Tibial artery (tissue), 4 donors: ENCODE measurements around the gene TDRD9.
"Not testable (repeated sequence)": the region's sequence is repeated elsewhere in the genome, so short reads cannot be mapped to it uniquely, and the experiment has no call there.

Experiments used
- DNase-seq, 2 donors: peaks; one replicate each; pipeline ENCODE4 v3.0.0-alpha.2; 2019
- H3K27ac ChIP-seq, 2 donors: fragments of 200-600 bp; sonication (generic) in 1 of 2; 1 replicate in 1 of 2; 2 replicates in 1 of 2; pipeline ENCODE4 v1.5.1; 2018 to 2019; ENCODE audit warnings: mild to moderate bottlenecking in 1 of 2
- H3K27me3 ChIP-seq, 2 donors: fragments of 200-600 bp; sonication (generic) in 1 of 2; one replicate each; pipeline versions ENCODE4 v1.5.1 to v1.6.0; 2016 to 2019
- H3K36me3 ChIP-seq, 3 donors: fragments of 200-600 bp; sonication (generic) in 2 of 3; one replicate each; pipeline ENCODE4 v1.5.1; 2016 to 2019; ENCODE audit warnings: mild to moderate bottlenecking in 2 of 3
- H3K4me1 ChIP-seq, 4 donors: fragments of 200-600 bp; sonication (generic) in 2 of 4; 1 replicate in 3 of 4; 2 replicates in 1 of 4; pipeline ENCODE4 v1.5.1; 2016 to 2019
- H3K4me3 ChIP-seq, 2 donors: fragments of 200-600 bp; sonication (generic) in 1 of 2; 1 replicate in 1 of 2; 2 replicates in 1 of 2; pipeline ENCODE4 v1.5.1; 2018 to 2019; ENCODE audit warnings: mild to moderate bottlenecking in 2 of 2
- H3K9me3 ChIP-seq, 3 donors: fragments of 200-600 bp; sonication (generic) in 1 of 3; one replicate each; pipeline ENCODE4 v1.5.1; 2016 to 2019
- CTCF ChIP-seq, 2 experiments: fragments of 200-600 bp in 1 of 2; fragments of 450-650 bp in 1 of 2; IDR thresholded peaks; one replicate each; pipeline ENCODE4 v1.5.1; 2017 to 2019; ENCODE audit warnings: antibody characterized with exemption in 2 of 2, mild to moderate bottlenecking in 1 of 2, moderate library complexity in 1 of 2
- intact Hi-C: fragments of 100-400 bp; cut with DNase I; formaldehyde crosslinking; loops from one replicate; pipeline ENCODE4 v1.15.0; 2023; ENCODE audit warnings: low total_unique reads

TDRD9 gene

DNA sequence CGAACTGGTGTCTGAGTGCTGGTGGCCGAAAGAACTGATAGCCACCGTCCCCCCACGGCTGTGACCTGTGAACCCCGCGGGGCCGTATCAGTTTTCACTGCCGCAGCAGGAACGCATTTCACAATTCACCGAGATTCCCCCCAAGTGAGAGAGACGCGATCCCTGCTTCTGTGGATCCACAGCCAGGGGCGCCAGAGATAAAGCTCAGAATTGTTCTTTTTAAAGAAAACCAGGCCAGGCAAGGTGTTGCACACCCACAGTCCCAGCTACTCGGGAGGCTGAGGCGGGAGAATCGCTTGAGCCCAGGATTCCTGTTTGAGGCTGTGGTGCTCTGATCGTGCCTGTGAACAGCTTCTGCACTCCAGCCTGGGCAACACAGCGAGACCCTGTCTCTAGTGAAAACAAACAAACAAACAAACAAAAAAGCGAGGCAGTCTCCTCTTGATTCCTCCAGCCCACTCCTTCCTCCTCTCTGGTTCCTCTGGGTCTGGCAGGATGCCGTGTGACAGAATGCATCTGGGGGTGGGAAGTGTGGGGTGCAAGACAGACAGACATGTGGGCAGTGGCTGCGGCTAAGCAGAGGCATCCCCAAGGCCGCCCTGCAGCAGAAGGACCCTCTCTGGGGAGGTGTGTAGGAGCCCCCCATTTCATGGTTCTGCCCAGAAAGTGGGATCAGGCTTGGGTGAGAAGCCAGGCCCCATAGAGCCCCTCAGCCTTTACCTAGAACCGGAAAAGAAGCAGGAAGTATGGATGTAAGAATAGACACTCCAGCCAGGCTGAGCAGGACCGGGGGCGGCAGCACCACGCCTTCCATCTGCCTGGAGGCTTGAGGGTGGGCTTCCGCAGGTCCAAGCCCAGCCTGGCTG lies 41.7 kb upstream of the TDRD9 start:
- Histone ChIP-seq H3K4me1 (peaks cover 0 to 4% (median 0%) of the 10 kb centered on the region in 4 donors), H3K27ac (no peak overlapping the region), H3K9me3 (no peaks in the 10 kb centered on the region), H3K4me3 (no peak overlapping the region), H3K36me3 (no peaks in the 10 kb centered on the region), H3K27me3 (peaks cover 0 to 19% of the 10 kb centered on the region in 2 donors)
- no peak for TF ChIP-seq CTCF (IDR thresholded peaks at IDR 0.05)
- intact Hi-C loops, result no loop called here
- no peak for DNase-seq

DNA sequence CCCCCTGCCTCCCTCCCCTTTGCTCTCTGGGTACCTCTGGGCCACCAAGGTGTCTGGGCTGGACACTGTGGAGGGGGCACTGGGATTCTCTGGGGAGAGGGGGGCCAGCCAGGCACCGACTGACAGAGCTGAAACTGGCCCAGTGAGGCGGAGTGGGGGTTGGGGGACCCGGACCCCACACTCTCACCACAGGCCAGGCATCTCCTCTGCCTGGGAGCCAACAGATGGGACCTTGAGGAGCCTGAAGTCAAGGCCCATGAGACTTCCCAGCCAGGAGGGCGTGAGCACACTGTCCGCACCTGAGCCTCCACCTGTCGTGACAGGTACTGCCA lies 41.1 kb upstream of the TDRD9 start:
- no peak overlapping the region for H3K27ac ChIP-seq
- H3K36me3 ChIP-seq, result no peaks in the 10 kb centered on the region
- H3K4me3 ChIP-seq, result no peak overlapping the region
- peaks cover 0 to 6% (median 0%) of the 10 kb centered on the region in 4 donors for H3K4me1 ChIP-seq
- no peaks in the 10 kb centered on the region for H3K9me3 ChIP-seq
- intact Hi-C loops, result no loop called here
- peaks cover 0 to 19% of the 10 kb centered on the region in 2 donors for H3K27me3 ChIP-seq
- no peak for DNase-seq
- no peak for TF ChIP-seq CTCF (IDR thresholded peaks at IDR 0.05)

GRCh38 chr14:103887557-103888115 lies 40.6 kb upstream of the TDRD9 start:
- intact Hi-C loops, result no loop called here
- H3K4me1 ChIP-seq, result peaks cover 0 to 6% (median 0%) of the 10 kb centered on the region in 4 donors
- no peak overlapping the region for H3K4me3 ChIP-seq
- no peaks in the 10 kb centered on the region for H3K9me3 ChIP-seq
- no peaks in the 10 kb centered on the region for H3K36me3 ChIP-seq
- no peak overlapping the region for H3K27ac ChIP-seq
- TF ChIP-seq CTCF (IDR thresholded peaks at IDR 0.05), result no peak
- DNase-seq, result no peak
- peaks cover 0 to 19% of the 10 kb centered on the region in 2 donors for H3K27me3 ChIP-seq

GRCh38 chr14:103889002-103889312 lies 39.3 kb upstream of the TDRD9 start:
- peaks cover 0 to 19% of the 10 kb centered on the region in 2 donors for H3K27me3 ChIP-seq
- DNase-seq, H3K36me3 ChIP-seq, H3K9me3 ChIP-seq, intact Hi-C loops, H3K4me1 ChIP-seq, H3K27ac ChIP-seq, H3K4me3 ChIP-seq: not testable (repeated sequence)

DNA sequence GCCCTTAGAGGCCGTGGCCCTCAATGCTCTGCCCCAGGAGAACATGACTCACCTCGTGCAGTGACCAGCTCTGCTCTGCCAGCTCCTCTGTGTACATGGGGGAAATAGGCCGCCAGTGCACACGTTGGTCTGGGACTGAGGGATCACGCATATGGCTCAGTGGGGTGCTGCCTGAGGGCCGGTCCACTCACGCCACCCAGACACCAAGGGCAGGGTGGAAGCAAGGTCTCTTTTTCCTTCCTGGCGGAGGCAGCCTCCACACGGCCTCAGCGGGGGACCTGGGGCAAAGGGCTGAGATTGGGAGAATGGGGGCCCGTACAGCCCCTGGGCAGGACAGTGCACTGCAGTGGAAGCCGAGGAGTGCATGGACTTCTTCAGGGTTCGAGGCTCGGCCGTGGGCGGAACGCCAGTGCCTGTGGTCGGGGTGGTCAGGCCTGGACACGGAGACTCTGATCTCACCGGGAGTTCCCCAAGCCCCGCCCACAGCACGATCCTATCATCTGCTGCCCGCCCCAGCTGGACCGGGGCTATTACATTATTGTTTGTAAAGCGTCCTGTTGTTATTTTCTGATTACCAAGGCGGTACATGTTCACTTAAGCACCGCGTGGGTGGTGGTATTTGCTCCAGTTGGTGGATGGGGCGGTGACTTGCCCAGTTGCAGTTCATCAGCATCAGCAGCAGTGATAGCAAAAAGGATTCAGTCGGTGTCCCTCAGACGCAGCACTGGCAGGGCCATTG lies 38.8 kb upstream of the TDRD9 start:
- no peak for DNase-seq
- peaks cover 0 to 6% (median 0%) of the 10 kb centered on the region in 4 donors for H3K4me1 ChIP-seq
- H3K27me3 ChIP-seq, result peaks cover 0 to 19% of the 10 kb centered on the region in 2 donors
- H3K36me3 ChIP-seq, result no peaks in the 10 kb centered on the region
- H3K9me3 ChIP-seq, result no peaks in the 10 kb centered on the region
- intact Hi-C loops, result no loop called here
- no peak for TF ChIP-seq CTCF (IDR thresholded peaks at IDR 0.05)
- H3K27ac ChIP-seq, result no peak overlapping the region
- H3K4me3 ChIP-seq, result no peak overlapping the region

DNA sequence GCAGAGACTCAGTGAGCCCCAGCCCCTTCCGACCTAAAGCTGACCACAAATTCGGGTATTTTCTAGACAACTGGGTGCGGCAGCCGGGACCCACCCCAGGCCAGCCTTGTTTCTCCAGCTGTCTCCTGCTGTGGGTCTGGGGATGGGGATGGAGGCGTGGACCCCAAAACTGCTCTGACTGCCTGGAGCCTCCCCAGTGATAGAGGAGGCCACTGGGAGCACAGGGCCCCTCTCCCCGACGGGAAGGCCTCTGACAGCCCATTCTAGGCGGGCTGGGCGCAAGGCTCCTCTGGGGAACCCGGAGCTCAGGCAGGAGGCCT lies 38.2 kb upstream of the TDRD9 start:
- DNase-seq, result no peak
- H3K4me1 ChIP-seq, result peaks cover 0 to 6% (median 0%) of the 10 kb centered on the region in 4 donors
- H3K36me3 ChIP-seq, result no peaks in the 10 kb centered on the region
- TF ChIP-seq CTCF (IDR thresholded peaks at IDR 0.05), result no peak
- intact Hi-C loops, result no loop called here
- H3K27ac ChIP-seq, result no peak overlapping the region
- peaks cover 0 to 19% of the 10 kb centered on the region in 2 donors for H3K27me3 ChIP-seq
- H3K9me3 ChIP-seq, result no peaks in the 10 kb centered on the region
- H3K4me3 ChIP-seq, result no peak overlapping the region
